Stomach smooth muscle (tissue), 2 donors: ENCODE data around the gene PUM1.

Source experiments
- H3K27ac ChIP-seq: one replicate; pipeline ENCODE4 v1.7.0; 2013; ENCODE audit warnings: mild to moderate bottlenecking, low read length, inconsistent platforms
- H3K27me3 ChIP-seq, 2 donors: one replicate each; pipeline ENCODE4 v1.7.0; 2013; ENCODE audit warnings: low read length in 2 of 2; ENCODE audit not compliant: insufficient read depth in 2 of 2, control insufficient read depth in 1 of 2
- H3K36me3 ChIP-seq, 2 donors: one replicate each; pipeline ENCODE4 v1.7.0; 2013; ENCODE audit warnings: low read length in 2 of 2; ENCODE audit not compliant: control insufficient read depth in 2 of 2, insufficient read depth in 2 of 2
- H3K4me1 ChIP-seq: one replicate; pipeline ENCODE4 v1.7.0; 2013; ENCODE audit warnings: low read length; ENCODE audit not compliant: control insufficient read depth, insufficient read depth
- H3K4me3 ChIP-seq, 2 donors: one replicate each; pipeline ENCODE4 v1.7.0; 2013; ENCODE audit warnings: low read length in 2 of 2
- H3K9ac ChIP-seq, 2 donors: one replicate each; pipeline ENCODE4 v1.7.0; 2013; ENCODE audit warnings: low read length in 2 of 2, mild to moderate bottlenecking in 1 of 2
- H3K9me3 ChIP-seq, 2 donors: one replicate each; pipeline ENCODE4 v1.7.0; 2013; ENCODE audit warnings: low read length in 2 of 2; ENCODE audit not compliant: control insufficient read depth in 2 of 2
- donor health status: healthy.
- donor health status: Pancreatic carcinoma.

The PUM1 gene

GRCh38 chr1:30914931-30915330 is 150.6 kb downstream of the PUM1 start:
- H3K9me3 ChIP-seq, result no peaks in the 10 kb centered on the region
- no peak overlapping the region for H3K27ac ChIP-seq
- H3K9ac ChIP-seq, result no peak overlapping the region
- no peak overlapping the region for H3K4me3 ChIP-seq
- H3K27me3 ChIP-seq, result no peaks in the 10 kb centered on the region
- no peaks in the 10 kb centered on the region for H3K36me3 ChIP-seq
- H3K4me1 ChIP-seq, result peaks cover 5% of the 10 kb centered on the region

- H3K27ac ChIP-seq, result no peak overlapping the region
- H3K36me3 ChIP-seq, result no peaks in the 10 kb centered on the region
- H3K27me3 ChIP-seq, result no peaks in the 10 kb centered on the region
- peaks cover 5% of the 10 kb centered on the region for H3K4me1 ChIP-seq
- H3K9ac ChIP-seq, result no peak overlapping the region
- H3K9me3 ChIP-seq, result no peaks in the 10 kb centered on the region
- no peak overlapping the region for H3K4me3 ChIP-seq
Measured at GRCh38 chr1:30914587-30914922, 151.0 kb downstream of the PUM1 start.

DNA sequence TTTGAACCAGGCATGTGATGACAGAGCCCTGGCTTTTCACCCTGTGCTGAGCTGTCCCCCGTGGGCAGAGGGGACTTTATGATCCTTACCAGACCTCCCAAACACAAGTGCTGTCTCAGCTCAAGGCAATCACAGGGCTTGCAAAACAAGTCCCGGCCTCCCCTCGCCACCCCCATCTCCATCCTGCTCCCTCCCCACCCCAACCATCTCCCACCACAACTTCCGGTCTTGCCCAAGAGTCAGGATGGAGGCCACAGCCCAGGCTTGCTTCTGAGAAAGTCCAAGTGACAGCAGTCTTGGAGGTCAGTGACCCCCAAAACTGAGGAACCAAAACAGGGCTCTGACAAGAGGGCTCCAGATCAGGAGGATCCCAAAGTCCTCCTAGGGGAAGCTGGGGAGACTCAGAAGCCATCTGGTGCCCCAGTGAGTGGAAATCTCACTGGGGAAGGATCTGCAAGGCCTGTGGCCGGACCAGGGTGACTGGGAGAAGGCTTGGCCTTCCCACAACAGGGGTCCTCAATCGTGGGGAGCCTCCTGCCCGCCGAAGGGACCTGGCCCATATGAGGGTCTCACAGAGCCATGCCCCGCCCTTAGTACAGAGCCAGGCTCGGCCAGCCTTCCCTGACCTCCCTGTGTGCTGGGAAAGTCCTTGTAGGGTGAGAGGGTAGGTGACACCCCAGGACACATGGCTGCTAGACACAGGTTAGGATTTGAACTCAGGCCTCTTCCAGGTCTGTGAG is 152.4 kb downstream of the PUM1 start:
- no peak overlapping the region for H3K27ac ChIP-seq
- H3K9ac ChIP-seq, result no peak overlapping the region

GRCh38 chr1:30912224-30912623 is 153.3 kb downstream of the PUM1 start:
- H3K4me3 ChIP-seq, result no peak overlapping the region
- H3K9ac ChIP-seq, result no peak overlapping the region
- no peaks in the 10 kb centered on the region for H3K27me3 ChIP-seq
- H3K9me3 ChIP-seq, result no peaks in the 10 kb centered on the region
- no peak overlapping the region for H3K27ac ChIP-seq
- peaks cover 19% of the 10 kb centered on the region for H3K4me1 ChIP-seq
- no peaks in the 10 kb centered on the region for H3K36me3 ChIP-seq

More for the DNA sequence above, 152.4 kb downstream of the PUM1 start:
- Histone ChIP-seq H3K4me3 (no peak overlapping the region), H3K27me3 (no peaks in the 10 kb centered on the region), H3K36me3 (no peaks in the 10 kb centered on the region), H3K4me1 (peaks cover 12% of the 10 kb centered on the region), H3K9me3 (no peaks in the 10 kb centered on the region)

DNA sequence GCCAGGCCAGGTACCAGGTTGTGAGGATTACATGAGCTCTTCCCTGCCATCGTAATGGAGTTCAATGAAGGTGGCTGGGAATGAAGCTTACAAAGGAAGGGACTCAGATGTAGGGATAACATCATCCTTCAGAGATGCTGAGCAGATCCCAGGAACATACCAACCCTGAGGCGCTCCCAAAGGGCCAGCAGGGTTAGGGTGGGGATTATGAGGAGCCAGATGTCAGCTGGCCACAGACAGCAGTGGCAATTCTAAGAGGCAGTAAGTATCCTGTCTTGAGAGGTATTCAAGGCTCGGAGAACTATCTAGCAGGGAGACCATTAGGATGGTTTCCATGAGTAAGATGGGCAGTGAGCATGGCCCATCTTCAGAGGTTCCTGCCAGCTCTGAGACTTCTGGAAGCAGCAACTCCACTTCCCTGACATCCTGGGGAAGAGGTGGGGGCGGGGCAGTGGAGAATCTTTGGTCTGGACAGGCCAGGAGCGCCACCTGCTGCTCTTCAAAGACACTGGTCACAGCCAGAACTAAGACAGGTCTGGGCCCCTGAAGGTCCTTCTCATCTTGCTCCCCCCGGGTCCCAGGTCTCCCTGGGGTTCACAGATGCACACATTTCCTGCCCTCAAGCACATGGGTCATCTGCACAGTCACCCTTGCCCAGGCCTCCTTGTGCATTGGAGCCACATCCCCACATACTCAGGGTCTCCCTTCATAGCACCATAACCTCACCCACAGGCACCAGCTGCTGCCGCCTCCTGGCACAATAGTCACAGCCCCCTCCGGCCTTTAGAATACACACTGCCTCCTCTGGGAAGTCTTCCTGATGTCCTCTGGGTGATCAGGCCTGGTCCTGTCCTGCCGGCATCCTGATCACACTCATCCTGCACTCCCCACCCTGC is 154.2 kb downstream of the PUM1 start:
- H3K9ac ChIP-seq, result no peak overlapping the region
- peaks cover 27% of the 10 kb centered on the region for H3K4me1 ChIP-seq
- no peak overlapping the region for H3K4me3 ChIP-seq
- H3K27ac ChIP-seq, result no peak overlapping the region
- H3K9me3 ChIP-seq, result no peaks in the 10 kb centered on the region
- H3K27me3 ChIP-seq, result no peaks in the 10 kb centered on the region
- no peaks in the 10 kb centered on the region for H3K36me3 ChIP-seq

- peak overlapping the region; percentile 59 to 71 for H3K4me3 ChIP-seq
- H3K4me1 ChIP-seq, result peaks cover 43% of the 10 kb centered on the region
- peak overlapping the region; percentile 50 to 68 for H3K9ac ChIP-seq
- H3K9me3 ChIP-seq, result no peaks in the 10 kb centered on the region
- H3K27me3 ChIP-seq, result no peaks in the 10 kb centered on the region
- H3K36me3 ChIP-seq, result no peaks in the 10 kb centered on the region
- H3K27ac ChIP-seq, result peak overlapping the region; percentile 74
Measured at GRCh38 chr1:30909365-30910068, 156.0 kb downstream of the PUM1 start.

DNA sequence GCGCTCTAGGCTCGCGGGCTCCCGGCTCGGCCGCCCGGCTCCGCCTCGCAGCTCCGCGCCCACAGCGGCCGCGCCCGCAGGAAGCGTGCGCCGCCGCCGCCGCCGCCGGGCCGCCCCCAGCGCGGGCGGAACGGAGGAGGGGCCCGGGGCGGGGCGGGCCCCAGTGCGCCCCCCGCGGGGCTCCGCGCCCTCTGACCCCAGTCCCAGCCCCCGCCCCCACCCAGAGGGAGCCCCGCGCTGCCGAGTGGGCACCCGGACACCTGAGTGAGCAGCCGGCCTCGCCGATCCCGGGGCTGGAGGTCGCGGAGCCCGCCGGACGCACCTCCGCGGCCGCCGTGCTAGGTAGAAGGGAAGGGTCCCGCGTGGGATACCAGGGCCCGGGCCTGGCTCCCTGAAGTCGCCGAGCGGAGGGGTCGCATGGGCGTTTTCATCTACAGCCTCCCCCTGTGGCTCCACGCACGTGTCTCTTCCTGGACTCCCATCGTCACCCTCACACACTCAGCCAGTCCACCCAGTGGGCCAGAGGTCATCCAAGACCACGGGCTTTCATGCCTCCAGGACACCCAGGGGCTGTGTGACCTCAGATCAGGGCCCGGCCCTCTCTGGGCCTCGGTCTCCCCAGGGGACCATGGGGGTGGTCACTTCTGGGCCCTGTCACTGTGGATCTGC is 156.7 kb downstream of the PUM1 start, which contains the start of gene SDC3:
TSS of gene SDC3 (minus strand) at position 63 of the 669 bp plus-strand sequence. CDS start 172 bp downstream, outside the sequence.
- H3K27me3 ChIP-seq, result no peaks in the 10 kb centered on the region
- peak within 1 kb of the TSS; percentile 69 to 86 for H3K4me3 ChIP-seq
- H3K9ac ChIP-seq, result peak within 1 kb of the TSS; percentile 77 to 79
- H3K4me1 ChIP-seq, result peaks cover 47% of the 10 kb centered on the region
- no peaks in the 10 kb centered on the region for H3K36me3 ChIP-seq
- no peaks in the 10 kb centered on the region for H3K9me3 ChIP-seq
- peak within 1 kb of the TSS; percentile 74 for H3K27ac ChIP-seq

DNA sequence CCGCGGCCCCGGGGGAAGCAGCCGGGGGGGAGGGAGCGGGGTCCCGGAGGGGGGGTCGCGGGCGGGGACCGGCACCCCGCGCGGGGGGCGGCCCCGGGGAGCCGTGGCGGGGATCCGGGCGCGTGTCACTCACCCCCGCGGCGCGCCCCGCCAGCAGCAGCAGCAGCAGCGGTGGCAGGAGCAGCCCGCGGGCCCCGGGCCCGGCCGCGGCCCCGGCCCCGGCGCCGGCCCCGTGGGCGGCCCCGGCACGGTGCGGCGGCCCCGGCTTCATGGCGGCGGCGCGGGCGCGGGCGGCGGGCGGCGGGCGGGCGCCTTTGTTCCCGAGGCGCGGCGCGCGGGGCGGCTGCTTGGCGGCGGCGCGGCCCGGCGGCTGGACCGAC is 157.2 kb downstream of the PUM1 start:
- H3K27ac ChIP-seq, result no peak overlapping the region
- no peak overlapping the region for H3K9ac ChIP-seq
- peak overlapping the region in 1 of 2 donors; percentile 86 for H3K4me3 ChIP-seq
- no peaks in the 10 kb centered on the region for H3K9me3 ChIP-seq
- H3K27me3 ChIP-seq, result no peaks in the 10 kb centered on the region
- H3K36me3 ChIP-seq, result no peaks in the 10 kb centered on the region
- peaks cover 53% of the 10 kb centered on the region for H3K4me1 ChIP-seq

DNA sequence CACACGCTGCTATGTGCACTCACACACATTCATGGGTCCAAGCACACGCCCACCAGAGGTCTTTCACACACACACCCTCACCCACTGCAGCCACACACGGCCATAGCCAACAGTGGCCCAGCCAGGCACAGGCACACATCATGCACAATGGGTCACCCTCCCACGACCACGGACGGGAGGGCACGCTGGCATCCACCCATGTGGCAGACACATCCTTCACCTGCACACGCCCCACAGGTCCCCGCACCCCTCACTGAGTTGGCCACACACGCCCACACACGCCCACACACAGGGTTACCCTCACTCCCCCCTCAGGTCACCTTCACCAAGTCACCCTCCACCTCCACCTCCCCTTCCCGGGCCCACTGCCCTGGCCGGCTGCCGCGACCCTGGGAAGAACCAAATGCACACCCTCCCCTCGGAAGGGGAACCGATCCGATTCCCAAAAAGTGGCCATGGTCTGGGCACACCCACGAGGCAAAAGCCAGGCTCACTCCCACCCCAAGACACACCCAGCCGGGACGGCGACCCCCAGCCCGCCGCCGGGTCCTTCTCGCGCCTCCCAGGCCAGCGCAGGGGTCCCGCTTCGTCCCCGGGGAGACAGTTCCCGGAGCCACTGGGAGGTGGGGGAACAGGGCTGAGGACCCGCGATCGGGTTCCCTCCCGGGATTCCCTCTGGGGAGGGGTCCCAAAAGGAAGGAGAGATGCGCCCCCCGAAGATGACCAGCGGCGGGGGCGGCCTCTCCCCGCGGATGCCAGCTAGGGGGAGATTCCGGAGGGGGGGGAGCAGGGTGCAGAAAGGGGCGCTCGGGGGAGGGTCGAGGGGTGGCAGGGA is 157.8 kb downstream of the PUM1 start:
- peaks cover 59% of the 10 kb centered on the region for H3K4me1 ChIP-seq
- H3K27ac ChIP-seq, result peak overlapping the region; percentile 64
- H3K9me3 ChIP-seq, result no peaks in the 10 kb centered on the region
- peak overlapping the region; percentile 69 to 86 for H3K4me3 ChIP-seq
- peak overlapping the region; percentile 77 to 79 for H3K9ac ChIP-seq
- H3K36me3 ChIP-seq, result no peaks in the 10 kb centered on the region
- H3K27me3 ChIP-seq, result no peaks in the 10 kb centered on the region
